D721Med (cell line): ENCODE results near the gene AAMP.
"Not testable (repeated sequence)": the region's sequence is repeated elsewhere in the genome, so short reads cannot be mapped to it uniquely, and the experiment has no call there.

Experiments
- DNase-seq: peaks from one replicate; pipeline ENCODE4 v3.0.0; 2011; ENCODE audit warnings: low spot score; ENCODE audit not compliant: insufficient read length
- FAIRE-seq: peaks from 2 replicates; lab custom pipeline; 2011; peaks lifted over from hg19 to GRCh38; lab: Jason Lieb, UNC
- CTCF ChIP-seq: IDR thresholded peaks from 2 replicates; pipeline ENCODE4 v1.5.1; 2012; ENCODE audit warnings: mild to moderate bottlenecking, control low read depth; ENCODE audit not compliant: insufficient read depth; ENCODE audit errors: missing control alignments

AAMP gene

GRCh38 chr2:218277921-218278320 is 8.0 kb upstream of the AAMP start:
- FAIRE-seq: no peak
- no peak for TF ChIP-seq CTCF

DNA sequence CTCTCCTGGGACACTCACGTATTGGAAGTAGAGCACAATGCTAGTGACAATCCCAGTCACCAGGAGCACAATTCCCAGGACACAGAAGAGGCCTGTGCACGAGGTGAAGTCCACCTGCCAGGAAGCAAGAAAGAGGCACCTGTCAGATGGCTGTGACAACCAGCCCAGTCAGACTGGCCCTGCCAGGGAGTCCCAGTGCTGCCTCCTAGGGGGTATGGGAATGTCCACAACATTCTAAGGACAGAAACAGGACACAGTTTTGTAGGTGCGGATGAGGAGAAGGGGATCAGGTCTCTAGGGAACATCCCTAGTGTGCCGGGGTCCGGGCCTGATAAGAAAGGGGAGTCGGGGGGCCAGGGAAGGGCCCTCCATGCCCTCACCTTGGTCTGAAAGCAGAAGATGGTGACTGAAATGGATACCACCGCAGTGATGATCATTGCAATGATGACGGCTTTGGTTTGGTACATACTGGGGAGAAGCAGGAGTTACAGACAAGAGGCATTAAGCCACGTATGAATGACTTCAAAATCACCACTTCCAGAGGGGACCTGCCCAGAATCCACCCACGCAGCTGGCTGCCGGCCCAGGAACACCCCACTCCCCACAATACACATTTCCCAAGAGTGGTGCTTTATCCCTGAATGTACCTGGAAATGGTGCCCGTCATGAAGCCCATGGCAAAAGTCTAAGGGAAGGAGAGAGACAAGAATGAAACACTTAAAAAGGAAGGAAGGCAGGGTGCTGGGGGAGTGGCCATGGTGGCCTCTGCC is 7.2 kb upstream of the AAMP start:
- no peak for TF ChIP-seq CTCF
- DNase-seq (no peak), FAIRE-seq (no peak)

More at GRCh38 chr2:218277921-218278320, 8.0 kb upstream of the AAMP start:
- no peak for DNase-seq

GRCh38 chr2:218275371-218276072 is 5.6 kb upstream of the AAMP start:
- TF ChIP-seq CTCF: no peak
- FAIRE-seq: no peak
- no peak for DNase-seq

DNA sequence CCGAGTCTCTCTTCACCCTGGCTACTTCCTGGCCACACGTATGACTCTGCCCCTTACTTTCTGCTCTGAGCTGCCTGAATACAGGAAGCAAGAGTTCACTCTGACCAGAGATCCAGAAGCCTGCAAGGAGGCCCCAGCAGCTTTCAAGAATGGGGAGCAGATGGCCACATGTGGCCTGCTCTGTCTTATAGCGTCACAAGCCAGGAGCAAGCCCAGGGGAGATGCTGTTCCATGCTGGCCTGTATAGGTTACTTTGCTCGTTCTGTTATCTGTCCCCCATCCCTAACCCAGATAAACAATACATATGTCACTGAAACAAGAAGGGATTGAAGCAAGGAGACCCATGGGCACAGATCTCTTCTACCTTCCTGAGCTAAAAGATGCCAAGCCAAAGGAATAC is 4.6 kb upstream of the AAMP start:
- DNase-seq: no peak
- FAIRE-seq: no peak
- no peak for TF ChIP-seq CTCF

GRCh38 chr2:218273908-218274249 is 3.9 kb upstream of the AAMP start:
- no peak for FAIRE-seq
- no peak for TF ChIP-seq CTCF
- DNase-seq: no peak

DNA sequence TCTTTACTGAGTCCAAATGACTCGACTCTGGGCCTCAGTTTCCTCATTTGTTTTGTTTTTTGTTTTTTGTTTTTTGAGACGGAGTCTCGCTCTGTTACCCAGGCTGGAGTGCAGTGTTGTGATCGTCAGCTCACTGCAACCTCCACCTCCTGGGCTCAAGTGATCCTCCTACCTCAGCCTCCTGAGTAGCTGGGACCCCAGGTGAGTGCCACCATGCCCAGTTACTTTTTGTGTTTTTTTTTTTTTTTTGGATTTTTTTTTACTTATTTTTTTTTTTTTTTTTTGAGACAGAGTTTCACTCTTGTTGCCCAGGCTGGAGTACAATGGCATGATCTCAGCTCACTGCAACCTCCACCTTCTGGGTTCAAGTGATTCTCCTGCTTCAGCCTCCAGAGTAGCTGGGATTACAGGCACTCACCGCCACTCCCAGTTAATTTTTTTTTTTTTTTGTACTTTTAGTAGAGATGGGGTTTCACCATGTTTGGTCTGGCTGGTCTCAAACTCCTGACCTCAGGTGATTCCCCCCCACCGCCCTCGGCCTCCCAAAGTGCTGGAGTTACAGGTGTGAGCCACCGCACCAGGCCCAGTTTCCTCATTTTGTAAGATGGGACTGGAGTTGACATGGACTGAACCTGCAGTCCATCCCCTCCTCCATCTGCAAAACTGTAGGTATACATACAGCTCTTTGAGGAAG is 3.4 kb upstream of the AAMP start:
- not testable (repeated sequence) for FAIRE-seq, DNase-seq

GRCh38 chr2:218272531-218273212 is 2.7 kb upstream of the AAMP start:
- no peak for FAIRE-seq
- peak; percentile 72 for DNase-seq
- TF ChIP-seq CTCF: peak; percentile 93
